Caki2 (cell line): ENCODE data around the gene SPNS3. TPM values are rescaled to one million over a fixed set of nuclear protein-coding genes. Genes with fewer than 3 reads are reported as not detected.

ENCODE experiments used
- DNase-seq: peaks from one replicate; pipeline ENCODE4 v3.0.0-alpha.2; 2015; ENCODE audit warnings: low read depth
- in situ Hi-C: cut with HindIII; loops from 2 replicates; pipeline ENCODE4 v1.10.0; 2016; ENCODE audit warnings: low sequenced_read_pairs, low pct_unique_long_range_greater_than_20kb, mixed read lengths
- total RNA-seq: library from RNA; depleted of rRNA; stranded (reverse); fragments of >200 nt; shearing (Covaris generic); gene quantifications from 2 replicates; pipeline ENCODE4 v1.2.3, GENCODE V29; 2014; ENCODE audit warnings: low replicate concordance; rRNA removed

Gene SPNS3
- total RNA-seq, 1 experiment from 2014 or later = not detected

DNA sequence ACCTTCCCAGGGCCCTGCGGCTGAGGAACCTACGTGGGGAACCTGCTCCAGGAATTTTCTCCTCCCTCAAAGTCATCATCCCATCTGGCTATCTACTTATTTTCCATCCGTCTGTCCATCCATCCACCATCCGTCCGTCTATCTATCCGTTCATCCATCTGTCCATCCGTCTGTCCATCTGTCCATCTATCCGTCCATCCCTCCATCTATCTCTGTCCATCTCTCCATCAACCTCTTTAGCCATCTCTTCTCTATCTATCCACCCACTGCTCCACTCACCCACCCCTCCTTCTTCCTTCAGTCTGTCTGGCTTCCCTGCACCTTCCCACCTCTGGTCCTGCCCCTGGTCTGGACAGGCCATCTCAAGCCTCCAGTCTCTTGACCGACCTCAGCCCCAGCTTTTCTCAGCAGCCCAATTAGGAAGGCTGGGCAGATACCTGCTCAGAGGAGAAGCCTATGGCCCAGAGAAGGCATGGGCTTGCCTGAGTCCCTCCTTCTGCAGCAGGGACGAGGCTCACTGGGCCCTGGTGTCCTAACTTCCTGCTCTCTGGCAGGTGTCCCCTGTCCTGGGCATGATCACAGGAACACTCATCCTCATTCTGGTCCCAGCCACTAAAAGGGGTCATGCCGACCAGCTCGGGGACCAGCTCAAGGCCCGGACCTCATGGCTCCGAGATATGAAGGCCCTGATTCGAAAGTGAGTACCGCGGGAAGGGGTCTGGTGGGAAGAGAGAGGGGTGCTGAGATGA lies 98.4 kb downstream of the SPNS3 start:
- no peak for DNase-seq
- in situ Hi-C loops = no loop called here

DNA sequence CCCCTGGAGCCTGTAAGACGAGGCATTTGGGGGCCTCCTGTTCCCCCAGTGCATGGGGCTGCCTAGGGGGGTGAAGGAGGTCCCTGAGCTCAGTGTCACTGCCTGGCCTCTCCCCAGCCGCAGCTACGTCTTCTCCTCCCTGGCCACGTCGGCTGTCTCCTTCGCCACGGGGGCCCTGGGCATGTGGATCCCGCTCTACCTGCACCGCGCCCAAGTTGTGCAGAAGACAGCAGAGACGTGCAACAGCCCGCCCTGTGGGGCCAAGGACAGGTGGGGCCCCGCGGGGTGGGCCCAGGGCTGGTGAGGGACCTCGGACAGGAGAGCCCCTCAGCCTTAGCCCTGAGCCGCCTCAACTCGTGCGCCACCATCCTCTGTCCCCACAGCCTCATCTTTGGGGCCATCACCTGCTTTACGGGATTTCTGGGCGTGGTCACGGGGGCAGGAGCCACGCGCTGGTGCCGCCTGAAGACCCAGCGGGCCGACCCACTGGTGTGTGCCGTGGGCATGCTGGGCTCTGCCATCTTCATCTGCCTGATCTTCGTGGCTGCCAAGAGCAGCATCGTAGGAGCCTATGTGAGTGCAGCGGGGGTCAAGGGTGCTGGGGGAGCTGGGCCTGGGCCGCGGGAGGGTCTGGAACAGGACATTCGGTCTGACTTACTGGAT lies 99.3 kb downstream of the SPNS3 start:
- no peak for DNase-seq
- in situ Hi-C loops = no loop called here

DNA sequence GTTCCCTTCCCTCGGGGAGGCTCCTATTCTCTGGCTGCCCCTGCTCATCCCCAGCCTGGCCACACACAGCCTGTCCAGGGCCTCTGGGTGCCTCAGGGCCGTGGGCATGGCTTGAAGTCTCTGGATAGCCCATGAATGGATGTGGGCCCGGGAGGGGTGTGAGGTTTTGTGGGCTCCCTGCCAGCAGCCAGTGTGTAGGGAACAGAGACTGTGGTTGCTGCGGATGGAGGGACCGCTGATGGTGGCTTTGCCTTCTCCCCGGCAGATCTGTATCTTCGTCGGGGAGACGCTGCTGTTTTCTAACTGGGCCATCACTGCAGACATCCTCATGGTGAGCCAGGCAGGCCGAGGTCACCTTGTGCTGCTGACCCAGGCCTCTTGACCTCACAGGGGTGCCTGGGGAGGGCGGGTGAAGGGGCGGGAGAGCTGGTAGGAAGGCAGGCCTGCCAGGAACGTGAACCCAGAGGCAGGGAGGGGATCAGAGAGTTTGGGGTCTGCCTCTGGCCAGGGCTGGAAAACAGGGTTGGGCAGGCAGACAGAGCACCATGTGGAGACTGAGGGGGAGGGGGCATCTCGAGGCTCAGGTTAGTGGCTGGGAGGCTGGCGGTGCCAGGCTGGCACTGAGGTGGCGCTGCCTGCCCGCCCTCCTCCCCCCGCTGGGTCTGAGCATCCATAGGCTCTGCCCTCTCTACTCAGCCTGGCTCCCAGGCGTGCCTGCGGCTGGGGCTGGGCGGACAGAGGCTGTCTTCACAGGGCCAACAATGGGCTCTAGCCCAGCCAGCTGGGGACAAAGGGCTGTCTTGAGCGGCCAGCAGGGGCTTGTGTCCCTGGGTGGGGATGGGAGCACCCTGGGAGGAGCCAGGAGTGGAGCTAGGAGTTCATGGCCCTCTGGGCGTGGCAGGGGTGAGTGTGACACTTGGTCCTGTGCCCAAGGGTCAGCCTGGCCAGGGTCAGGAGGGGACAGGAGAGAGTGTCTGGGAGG lies 100.1 kb downstream of the SPNS3 start:
- in situ Hi-C loops = no loop called here
- no peak for DNase-seq

DNA sequence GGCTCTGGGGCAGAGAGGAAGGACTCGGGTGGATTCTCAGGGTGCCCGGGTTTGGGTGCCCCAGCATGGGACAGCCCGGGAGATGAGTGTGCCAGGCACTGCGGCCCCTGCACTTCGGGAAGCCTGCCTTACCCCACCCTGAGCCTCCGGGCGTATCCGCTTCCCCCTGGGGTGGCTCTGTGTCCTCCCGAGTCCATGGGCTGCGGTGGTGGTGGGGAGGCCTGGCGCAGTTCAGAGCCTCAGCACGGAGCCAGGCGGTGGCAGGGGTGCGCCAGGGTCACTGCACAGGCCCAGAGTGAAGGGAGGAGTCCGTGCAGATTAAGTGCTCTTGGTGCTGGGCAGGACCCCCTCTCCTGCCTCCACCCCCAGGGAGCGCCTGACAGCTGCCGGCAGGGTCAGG lies 100.8 kb downstream of the SPNS3 start:
- in situ Hi-C loops = no loop called here
- no peak for DNase-seq

DNA sequence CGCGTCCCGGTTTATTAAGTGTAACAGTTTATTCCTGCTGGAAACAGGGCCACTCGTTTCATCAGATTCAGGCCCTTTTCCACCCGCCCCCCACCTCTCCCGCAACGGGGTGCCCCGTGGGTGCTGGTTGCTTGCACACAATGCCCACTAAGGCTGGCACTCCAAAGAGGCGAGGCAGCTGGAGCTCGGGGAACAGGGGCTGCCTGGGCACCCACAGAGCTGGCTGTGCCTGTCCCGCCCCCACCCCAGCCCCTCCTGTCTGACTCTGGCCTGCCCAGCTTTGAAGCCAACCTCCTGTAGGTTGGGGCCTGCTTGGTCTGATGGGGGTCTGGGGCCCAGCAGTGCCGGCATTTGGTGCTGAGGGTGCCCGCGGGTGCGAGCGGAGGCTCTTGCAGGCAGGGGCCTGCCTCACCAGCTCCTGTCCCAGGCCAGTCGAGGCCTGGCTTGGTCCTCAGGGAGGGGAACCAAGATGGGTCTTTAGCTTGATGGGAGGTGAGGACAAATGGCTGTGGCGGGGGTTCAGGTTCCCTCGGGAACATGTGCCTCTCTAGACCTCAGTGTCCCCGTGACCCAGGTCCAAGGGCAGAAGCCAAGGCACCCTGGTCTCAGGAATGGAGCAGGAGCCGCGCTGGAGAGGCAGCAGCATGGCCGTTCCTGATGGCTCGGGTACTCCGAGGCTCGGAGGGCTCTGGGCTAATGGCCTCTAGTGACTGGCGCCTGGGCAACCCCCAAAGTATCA lies 101.4 kb downstream of the SPNS3 start:
- in situ Hi-C loops = no loop called here
- no peak for DNase-seq

DNA sequence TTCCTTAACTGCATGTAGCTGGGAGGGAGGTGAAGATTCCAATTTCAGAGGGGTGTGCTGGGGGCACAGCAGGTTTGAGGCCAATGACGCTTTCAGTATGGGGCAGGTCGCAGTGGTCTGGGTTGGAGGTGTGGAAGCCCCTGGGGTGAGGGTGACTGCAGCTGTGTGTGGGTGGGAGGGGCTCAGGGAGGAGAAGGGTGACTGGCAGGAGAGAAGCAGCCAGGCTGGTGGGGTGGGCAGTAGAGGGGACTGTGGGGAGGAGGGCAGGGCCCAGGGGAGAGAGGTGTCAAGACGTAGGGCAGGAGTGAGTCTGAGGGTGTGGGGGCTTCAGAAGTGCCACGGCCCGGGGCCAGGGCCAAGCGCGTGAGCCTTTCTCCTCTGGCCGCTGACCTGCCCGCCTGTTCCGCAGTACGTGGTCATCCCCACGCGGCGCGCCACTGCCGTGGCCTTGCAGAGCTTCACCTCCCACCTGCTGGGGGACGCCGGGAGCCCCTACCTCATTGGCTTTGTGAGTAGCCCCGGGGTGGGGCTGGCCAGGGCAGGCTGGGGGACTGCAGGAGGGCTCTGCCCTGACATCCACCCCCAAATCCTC lies 102.0 kb downstream of the SPNS3 start:
- DNase-seq = no peak
- in situ Hi-C loops = no loop called here

DNA sequence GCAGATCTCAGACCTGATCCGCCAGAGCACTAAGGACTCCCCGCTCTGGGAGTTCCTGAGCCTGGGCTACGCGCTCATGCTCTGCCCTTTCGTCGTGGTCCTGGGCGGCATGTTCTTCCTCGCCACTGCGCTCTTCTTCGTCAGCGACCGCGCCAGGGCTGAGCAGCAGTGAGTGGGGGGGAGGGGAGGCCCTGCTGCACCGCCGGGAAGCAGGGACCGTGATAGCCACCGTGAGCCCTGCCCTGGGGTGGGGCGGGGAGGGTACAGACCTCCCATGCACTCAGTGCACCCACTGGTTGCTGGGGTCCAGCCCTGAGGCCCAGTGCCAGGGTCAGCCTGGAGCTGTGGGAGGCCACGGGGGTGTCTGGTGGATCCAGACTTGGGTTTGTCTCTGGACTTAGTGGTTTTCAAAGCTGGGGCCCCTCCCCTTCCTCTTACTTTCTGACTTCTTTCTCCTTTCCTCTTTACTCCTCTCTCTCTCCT lies 102.6 kb downstream of the SPNS3 start:
- DNase-seq = no peak

DNA sequence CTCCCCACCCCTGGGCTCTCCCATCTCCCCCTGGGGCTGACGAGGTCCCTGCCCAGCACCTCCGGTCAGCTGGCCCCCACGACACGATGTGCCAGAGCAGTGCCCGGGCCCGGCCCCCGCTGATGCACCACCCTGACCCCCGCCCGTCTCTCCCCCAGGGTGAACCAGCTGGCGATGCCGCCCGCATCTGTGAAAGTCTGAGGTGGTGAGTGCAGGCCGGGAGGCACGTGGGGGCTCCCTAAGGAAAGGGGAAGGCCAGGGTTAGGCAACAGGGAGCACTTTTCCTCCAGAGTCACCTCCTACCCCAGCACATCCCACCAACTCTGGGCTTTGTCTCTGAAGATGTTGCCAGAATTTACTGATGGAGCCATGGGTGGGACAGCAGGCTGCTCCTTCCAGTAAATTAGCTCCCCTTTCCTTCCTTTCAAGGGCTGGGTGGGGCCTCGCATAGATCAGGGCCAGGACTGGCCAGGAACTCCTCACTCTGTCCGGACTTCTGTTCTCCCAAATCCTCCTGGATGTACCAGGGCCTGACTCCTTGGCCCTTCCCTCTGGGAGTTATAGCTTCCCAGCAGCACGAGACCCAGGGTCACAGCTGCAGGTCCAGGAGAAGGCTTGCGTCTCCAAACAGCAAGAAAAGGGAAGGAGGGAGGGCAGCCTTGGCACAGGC lies 103.1 kb downstream of the SPNS3 start:
- in situ Hi-C loops = no loop called here
- no peak for DNase-seq

More for the DNA sequence above, 102.6 kb downstream of the SPNS3 start:
- in situ Hi-C loops = no loop called here

Other genes with a start within 250 kb of the SPNS3 start
- 12.5 and 30.2 TPM in 2 replicates for gene ANKFY1, start 170.0 kb upstream of the SPNS3 start, total RNA-seq
- gene UBE2G1, start 67.3 kb upstream of the SPNS3 start, total RNA-seq = 23.6 and 25.7 TPM in 2 replicates
- gene SPNS2, start 64.9 kb downstream of the SPNS3 start, total RNA-seq = 0.71 and 2.3 TPM in 2 replicates
- gene MYBBP1A, start 121.4 kb downstream of the SPNS3 start, total RNA-seq = 44.6 and 44.8 TPM in 2 replicates
- gene GGT6, start 126.6 kb downstream of the SPNS3 start, total RNA-seq = not detected in 2 replicates
- 2.4 and 2.9 TPM in 2 replicates for gene SMTNL2, start 150.6 kb downstream of the SPNS3 start, total RNA-seq
- not detected in 2 replicates for gene ALOX15, start 207.7 kb downstream of the SPNS3 start, total RNA-seq